Astrocyte (in vitro differentiated cells and primary cell): ENCODE results near the gene EMX2. TPM values are rescaled to one million over a fixed set of nuclear protein-coding genes. Genes with fewer than 3 reads are reported as not detected.

ENCODE experiments used
- DNase-seq: peaks from one replicate; pipeline ENCODE4 v3.0.0-alpha.2; 2010; ENCODE audit warnings: low read depth
- FAIRE-seq: peaks from 2 replicates; lab custom pipeline; 2011; peaks lifted over from hg19 to GRCh38; lab: Jason Lieb, UNC
- H2AFZ ChIP-seq: 2 replicates; pipeline ENCODE4 v1.6.0; 2012; ENCODE audit warnings: low read depth, low read length, inconsistent platforms
- H3K27ac ChIP-seq: 2 replicates; pipeline ENCODE4 v1.5.1; 2011; ENCODE audit warnings: low read depth, low read length, inconsistent platforms
- H3K27me3 ChIP-seq: 2 replicates; pipeline ENCODE4 v1.6.0; 2011; ENCODE audit warnings: low read length, inconsistent platforms; ENCODE audit not compliant: insufficient read depth
- H3K36me3 ChIP-seq: 2 replicates; pipeline ENCODE4 v1.5.1; 2011; ENCODE audit warnings: low read length, inconsistent platforms; ENCODE audit not compliant: insufficient read depth
- H3K4me1 ChIP-seq: 2 replicates; pipeline ENCODE4 v1.5.1; 2011; ENCODE audit warnings: low read length, inconsistent platforms; ENCODE audit not compliant: insufficient read depth
- H3K4me2 ChIP-seq: 2 replicates; pipeline ENCODE4 v1.6.0; 2012; ENCODE audit warnings: low read length, inconsistent platforms
- H3K4me3 ChIP-seq: 2 replicates; pipeline ENCODE4 v1.5.1; 2011; ENCODE audit warnings: low read depth, mild to moderate bottlenecking, low read length, inconsistent platforms; ENCODE audit not compliant: insufficient read depth
- H3K79me2 ChIP-seq: 2 replicates; pipeline ENCODE4 v1.6.0; 2012; ENCODE audit warnings: mild to moderate bottlenecking, low read length, inconsistent platforms; ENCODE audit not compliant: insufficient read depth
- H3K9ac ChIP-seq: 2 replicates; pipeline ENCODE4 v1.6.0; 2012; ENCODE audit warnings: mild to moderate bottlenecking, low read length, inconsistent platforms
- H3K9me3 ChIP-seq: 2 replicates; pipeline ENCODE4 v1.5.1; 2012; ENCODE audit warnings: low read depth, mild to moderate bottlenecking, low read length, inconsistent platforms; ENCODE audit not compliant: insufficient read depth
- H4K20me1 ChIP-seq: 2 replicates; pipeline ENCODE4 v1.6.0; 2012; ENCODE audit warnings: low read length, inconsistent platforms; ENCODE audit not compliant: insufficient read depth
- H3K27ac Mint-ChIP-seq: one replicate; pipeline ENCODE4 v1.8.0; 2021; ENCODE audit warnings: mild to moderate bottlenecking, mixed read lengths; ENCODE audit not compliant: unreplicated experiment
- H3K27me3 Mint-ChIP-seq: one replicate; pipeline ENCODE4 v1.8.0; 2021; ENCODE audit warnings: low read depth, mixed read lengths; ENCODE audit not compliant: unreplicated experiment
- H3K36me3 Mint-ChIP-seq: one replicate; pipeline ENCODE4 v1.8.0; 2021; ENCODE audit warnings: low read depth, mixed read lengths; ENCODE audit not compliant: unreplicated experiment
- H3K4me1 Mint-ChIP-seq: one replicate; pipeline ENCODE4 v1.8.0; 2021; ENCODE audit warnings: low read depth, mixed read lengths; ENCODE audit not compliant: unreplicated experiment
- H3K4me3 Mint-ChIP-seq: one replicate; pipeline ENCODE4 v1.8.0; 2021; ENCODE audit warnings: mild to moderate bottlenecking, moderate library complexity, mixed read lengths; ENCODE audit not compliant: unreplicated experiment
- H3K9me3 Mint-ChIP-seq: one replicate; pipeline ENCODE4 v1.8.0; 2021; ENCODE audit warnings: mild to moderate bottlenecking, mixed read lengths; ENCODE audit not compliant: unreplicated experiment
- CTCF ChIP-seq: IDR thresholded peaks from 2 replicates; pipeline ENCODE4 v1.5.1; 2011; ENCODE audit warnings: low read depth, mild to moderate bottlenecking, inconsistent platforms, low read length, moderate library complexity; ENCODE audit not compliant: insufficient read depth
- EZH2 ChIP-seq: IDR thresholded peaks from 2 replicates; pipeline ENCODE4 v1.6.1; 2012; ENCODE audit warnings: mild to moderate bottlenecking, low read length, inconsistent platforms; ENCODE audit not compliant: insufficient read depth
- total RNA-seq: library from RNA; stranded (reverse); gene quantifications from 2 replicates; pipeline ENCODE4 v1.2.1, GENCODE V29; 2021

Gene EMX2
- total RNA-seq, 1 donor from 2014 or later, result not detected

GRCh38 chr10:117544004-117544701 is 1.6 kb downstream of the EMX2 start:
- DNase-seq, result no peak
- H3K9ac ChIP-seq, result peak overlapping the region; percentile 70
- FAIRE-seq, result no peak
- TF ChIP-seq CTCF (no peak), EZH2 (no peak)
- no peaks in the 10 kb centered on the region for H3K36me3 ChIP-seq
- H3K9me3 Mint-ChIP-seq, result peaks cover 13% of the 10 kb centered on the region
- H3K4me3 Mint-ChIP-seq, result peak overlapping the region; percentile 71
- peaks cover 3% of the 10 kb centered on the region for H3K4me1 ChIP-seq
- peaks cover 86% of the 10 kb centered on the region for H3K27me3 ChIP-seq
- peaks cover 3% of the 10 kb centered on the region for H3K4me1 Mint-ChIP-seq
- H3K27ac Mint-ChIP-seq, result peak overlapping the region; percentile 91
- H3K36me3 Mint-ChIP-seq, result no peaks in the 10 kb centered on the region
- peak overlapping the region; percentile 60 for H2AFZ ChIP-seq
- H3K4me3 ChIP-seq, result peak overlapping the region; percentile 50
- peaks cover 40% of the 10 kb centered on the region for H3K79me2 ChIP-seq
- no peaks in the 10 kb centered on the region for H3K9me3 ChIP-seq
- peaks cover 78% of the 10 kb centered on the region for H3K27me3 Mint-ChIP-seq
- peaks cover 11% of the 10 kb centered on the region for H4K20me1 ChIP-seq
- H3K4me2 ChIP-seq, result peak overlapping the region; percentile 84
- no peak overlapping the region for H3K27ac ChIP-seq

GRCh38 chr10:117544711-117545140 is 2.2 kb downstream of the EMX2 start:
- no peaks in the 10 kb centered on the region for H3K36me3 Mint-ChIP-seq
- Histone ChIP-seq H3K79me2 (peaks cover 41% of the 10 kb centered on the region), H4K20me1 (peaks cover 11% of the 10 kb centered on the region), H3K4me2 (peak overlapping the region; percentile 84), H3K27ac (no peak overlapping the region), H2AFZ (peak overlapping the region; percentile 52), H3K9me3 (no peaks in the 10 kb centered on the region), H3K36me3 (no peaks in the 10 kb centered on the region), H3K9ac (peak overlapping the region; percentile 70), H3K27me3 (peaks cover 85% of the 10 kb centered on the region), H3K4me3 (peak overlapping the region; percentile 50), H3K4me1 (peaks cover 3% of the 10 kb centered on the region)
- no peak overlapping the region for H3K4me3 Mint-ChIP-seq
- peaks cover 13% of the 10 kb centered on the region for H3K9me3 Mint-ChIP-seq
- DNase-seq (no peak), FAIRE-seq (no peak)
- H3K27me3 Mint-ChIP-seq, result peaks cover 78% of the 10 kb centered on the region
- peak overlapping the region; percentile 91 for H3K27ac Mint-ChIP-seq
- peaks cover 3% of the 10 kb centered on the region for H3K4me1 Mint-ChIP-seq
- no peak for TF ChIP-seq CTCF
- TF ChIP-seq EZH2, result no peak
